HFFc6 (cell line): ENCODE data around the gene PDIA5. TPM values are rescaled to one million over a fixed set of nuclear protein-coding genes. Genes with fewer than 3 reads are reported as not detected.

Source experiments
- DNase-seq: peaks from one replicate; pipeline ENCODE4 v3.0.0-alpha.2; 2018
- H3K27ac Mint-ChIP-seq: 2 replicates; pipeline ENCODE4 v1.8.0; 2020; ENCODE audit warnings: mild to moderate bottlenecking, mixed read lengths
- H3K27me3 Mint-ChIP-seq: 2 replicates; pipeline ENCODE4 v1.8.0; 2021; ENCODE audit warnings: mild to moderate bottlenecking, moderate library complexity, mixed read lengths; ENCODE audit not compliant: insufficient read depth
- H3K36me3 Mint-ChIP-seq: 2 replicates; pipeline ENCODE4 v1.8.0; 2021; ENCODE audit warnings: low read depth, mixed read lengths
- H3K4me1 Mint-ChIP-seq: 2 replicates; pipeline ENCODE4 v1.8.0; 2020; ENCODE audit warnings: low read depth, mixed read lengths
- H3K4me3 Mint-ChIP-seq: 2 replicates; pipeline ENCODE4 v1.8.0; 2020; ENCODE audit warnings: mild to moderate bottlenecking, moderate library complexity, mixed read lengths
- H3K9me3 Mint-ChIP-seq: 2 replicates; pipeline ENCODE4 v1.8.0; 2020; ENCODE audit warnings: mild to moderate bottlenecking, mixed read lengths
- total RNA-seq, 6 experiments: library from RNA; stranded (reverse); fragmentation: NEBNext Ultra II Directional; extraction: Animal tissue kit (Norgen Biotek cat#: 25700); gene quantifications; 2 replicates in 1 of 6; 3 replicates in 5 of 6; pipeline ENCODE4 v1.2.3, GENCODE V29; 2021
- TF ChIP-seq, protein P1 (sequence below): fragments of 200-600 bp; sonication (generic); IDR thresholded peaks from 2 replicates; pipeline ENCODE4 v1.5.0; 2021; ENCODE audit warnings: antibody characterized with exemption, mild to moderate bottlenecking

Gene PDIA5
- total RNA-seq, 6 experiments from 2014 or later, result 30.7 to 49.0 (median 38.1) TPM

- H3K36me3 Mint-ChIP-seq, result peaks cover 33% of the 10 kb centered on the region
- peak; percentile 11 for DNase-seq
- TF ChIP-seq, protein P1, sequence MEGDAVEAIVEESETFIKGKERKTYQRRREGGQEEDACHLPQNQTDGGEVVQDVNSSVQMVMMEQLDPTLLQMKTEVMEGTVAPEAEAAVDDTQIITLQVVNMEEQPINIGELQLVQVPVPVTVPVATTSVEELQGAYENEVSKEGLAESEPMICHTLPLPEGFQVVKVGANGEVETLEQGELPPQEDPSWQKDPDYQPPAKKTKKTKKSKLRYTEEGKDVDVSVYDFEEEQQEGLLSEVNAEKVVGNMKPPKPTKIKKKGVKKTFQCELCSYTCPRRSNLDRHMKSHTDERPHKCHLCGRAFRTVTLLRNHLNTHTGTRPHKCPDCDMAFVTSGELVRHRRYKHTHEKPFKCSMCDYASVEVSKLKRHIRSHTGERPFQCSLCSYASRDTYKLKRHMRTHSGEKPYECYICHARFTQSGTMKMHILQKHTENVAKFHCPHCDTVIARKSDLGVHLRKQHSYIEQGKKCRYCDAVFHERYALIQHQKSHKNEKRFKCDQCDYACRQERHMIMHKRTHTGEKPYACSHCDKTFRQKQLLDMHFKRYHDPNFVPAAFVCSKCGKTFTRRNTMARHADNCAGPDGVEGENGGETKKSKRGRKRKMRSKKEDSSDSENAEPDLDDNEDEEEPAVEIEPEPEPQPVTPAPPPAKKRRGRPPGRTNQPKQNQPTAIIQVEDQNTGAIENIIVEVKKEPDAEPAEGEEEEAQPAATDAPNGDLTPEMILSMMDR, result no peak
- no peaks in the 10 kb centered on the region; the same call in 1 of the 2 replicates for H3K27me3 Mint-ChIP-seq
- H3K9me3 Mint-ChIP-seq, result no peaks in the 10 kb centered on the region
- no peak overlapping the region for H3K4me3 Mint-ChIP-seq
- peaks cover 54% of the 10 kb centered on the region for H3K4me1 Mint-ChIP-seq
- H3K27ac Mint-ChIP-seq, result peak overlapping the region; percentile 60
Measured at GRCh38 chr3:123122525-123123315, 55.9 kb downstream of the PDIA5 start.

DNA sequence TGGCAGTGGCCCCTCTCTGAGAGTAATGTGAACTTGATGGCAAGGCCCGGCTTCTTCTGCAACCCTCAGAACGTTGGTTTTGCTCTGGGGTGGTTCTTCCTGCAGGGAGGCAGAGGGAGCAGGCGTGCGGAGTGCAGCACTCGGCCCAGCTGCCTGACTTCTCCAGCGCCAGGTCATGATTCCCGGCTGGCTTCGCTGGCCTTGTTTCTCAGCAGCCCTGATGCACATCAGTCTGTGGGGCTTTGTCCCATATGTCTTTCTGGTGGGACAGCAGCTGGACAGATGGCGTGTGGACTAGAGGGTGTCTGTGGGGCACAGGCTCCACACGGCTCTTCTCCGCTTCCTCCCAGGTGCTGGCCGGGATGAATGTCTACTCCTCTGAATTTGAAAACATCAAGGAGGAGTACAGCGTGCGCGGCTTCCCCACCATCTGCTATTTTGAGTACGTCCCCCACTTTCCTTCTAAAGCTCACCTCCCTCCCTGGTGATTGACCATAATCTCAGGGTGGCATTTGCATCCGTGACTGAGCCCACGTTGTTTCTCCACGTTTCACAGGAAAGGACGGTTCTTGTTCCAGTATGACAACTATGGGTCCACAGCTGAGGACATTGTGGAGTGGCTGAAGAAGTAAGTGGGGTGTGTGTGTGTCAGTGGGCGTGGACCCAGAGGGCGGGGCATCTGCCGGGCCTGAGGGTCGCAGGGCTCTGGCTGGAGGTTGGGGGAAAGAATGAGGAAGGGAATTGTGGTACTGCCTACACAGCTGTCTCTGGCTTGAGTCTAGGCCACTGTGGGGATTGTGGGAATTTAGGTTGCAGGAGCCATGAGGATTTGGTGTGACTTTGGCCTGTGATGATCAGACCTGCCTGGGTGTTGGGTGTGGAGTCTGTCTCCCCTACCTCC, 57.1 kb downstream of the PDIA5 start:
- Mint-ChIP-seq H3K9me3 (no peaks in the 10 kb centered on the region), H3K4me3 (no peak overlapping the region), H3K4me1 (peaks cover 54% of the 10 kb centered on the region), H3K27ac (peak overlapping the region; percentile 4; the same call in 1 of the 2 replicates), H3K36me3 (peaks cover 27% of the 10 kb centered on the region), H3K27me3 (no peaks in the 10 kb centered on the region; the same call in 1 of the 2 replicates)
- TF ChIP-seq, protein P1, result no peak
- no peak for DNase-seq

GRCh38 chr3:123124971-123125370, 58.1 kb downstream of the PDIA5 start:
- Mint-ChIP-seq H3K27ac (no peak overlapping the region), H3K36me3 (peaks cover 27% of the 10 kb centered on the region), H3K4me1 (peaks cover 45% of the 10 kb centered on the region), H3K9me3 (no peaks in the 10 kb centered on the region), H3K27me3 (no peaks in the 10 kb centered on the region; the same call in 1 of the 2 replicates), H3K4me3 (no peak overlapping the region)
- DNase-seq, result no peak
- TF ChIP-seq, protein P1, result no peak

DNA sequence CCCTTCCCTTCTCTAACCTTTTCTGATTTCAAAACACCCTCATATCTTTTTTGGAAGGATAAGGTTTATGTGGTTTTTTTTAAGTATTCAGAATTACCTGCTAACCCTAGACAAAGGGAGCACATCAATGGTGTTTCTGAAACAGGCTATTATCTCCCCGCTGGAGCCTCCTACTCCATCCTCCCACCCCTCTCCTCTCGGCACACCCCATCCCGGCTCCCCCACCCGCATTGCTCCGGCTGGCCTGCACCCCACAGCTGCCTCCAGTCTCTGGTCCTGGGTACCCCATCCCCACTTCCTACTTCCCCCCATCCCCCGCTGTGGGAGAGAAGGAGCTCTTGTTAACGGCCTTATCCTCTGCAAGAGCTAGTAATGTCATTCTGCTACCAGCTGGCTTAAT, 59.2 kb downstream of the PDIA5 start:
- TF ChIP-seq, protein P1, result no peak

DNA sequence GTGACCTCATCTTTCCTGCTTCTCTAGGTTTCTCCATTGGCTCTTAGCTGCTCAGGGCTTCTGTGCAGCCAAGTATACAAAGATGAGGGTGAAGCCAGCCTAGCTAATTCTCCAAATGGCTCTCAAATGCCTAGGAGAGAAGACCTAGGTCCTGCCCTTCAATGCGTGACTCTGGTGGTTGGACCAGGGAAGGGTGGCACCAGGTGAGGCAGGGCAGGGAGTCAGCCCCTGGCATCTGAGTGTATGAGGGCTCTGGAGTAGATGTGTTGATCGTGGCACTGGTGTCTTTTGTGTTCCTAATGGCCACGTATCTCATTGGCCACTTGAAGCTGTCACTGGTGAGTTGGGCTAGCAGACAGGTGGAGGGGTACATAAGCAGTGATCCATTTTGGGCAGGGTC, 59.8 kb downstream of the PDIA5 start:
- TF ChIP-seq, protein P1, result no peak
- no peaks in the 10 kb centered on the region for H3K9me3 Mint-ChIP-seq
- peaks cover 29% of the 10 kb centered on the region for H3K4me1 Mint-ChIP-seq
- H3K4me3 Mint-ChIP-seq, result no peak overlapping the region
- no peak overlapping the region for H3K27ac Mint-ChIP-seq
- no peak for DNase-seq
- H3K27me3 Mint-ChIP-seq, result no peaks in the 10 kb centered on the region; the same call in 1 of the 2 replicates
- H3K36me3 Mint-ChIP-seq, result peaks cover 17% of the 10 kb centered on the region

More for the DNA sequence above, 59.2 kb downstream of the PDIA5 start:
- H3K4me1 Mint-ChIP-seq, result peaks cover 35% of the 10 kb centered on the region
- peaks cover 19% of the 10 kb centered on the region for H3K36me3 Mint-ChIP-seq
- no peaks in the 10 kb centered on the region; the same call in 1 of the 2 replicates for H3K27me3 Mint-ChIP-seq
- H3K4me3 Mint-ChIP-seq, result no peak overlapping the region
- no peaks in the 10 kb centered on the region for H3K9me3 Mint-ChIP-seq
- no peak for DNase-seq
- no peak overlapping the region for H3K27ac Mint-ChIP-seq
